SU-DHL-6 (cell line): ENCODE data around the gene NUB1.

Source experiments
- CTCF ChIP-seq: fragments of 200-600 bp; sonication (generic); IDR thresholded peaks from one replicate; pipeline ENCODE4 v1.5.1; 2017; ENCODE audit warnings: antibody characterized with exemption, mild to moderate bottlenecking, low read length, moderate library complexity; ENCODE audit not compliant: insufficient read depth, poor library complexity, severe bottlenecking
- EZH2phosphoT487 ChIP-seq: fragments of 200-600 bp; sonication (generic), shearing (Covaris generic); conservative IDR thresholded peaks from 2 replicates; pipeline ENCODE4 v1.6.1; 2018; ENCODE audit warnings: mild to moderate bottlenecking, antibody characterized with exemption, low read length, moderate library complexity, mixed read lengths

- TF ChIP-seq EZH2phosphoT487 (no peak), CTCF (no peak)
Observed at GRCh38 chr7:151336027-151336708, 5.4 kb upstream of the NUB1 start.
